GM10847 (cell line): ENCODE results near the gene DHRS13.

Experiments used
- POLR2A ChIP-seq: IDR thresholded peaks from 2 replicates; pipeline ENCODE4 v1.6.1; 2011; ENCODE audit not compliant: insufficient read length; ENCODE audit errors: extremely low read depth

The DHRS13 gene

GRCh38 chr17:28912281-28912937, 9.5 kb upstream of the DHRS13 start:
- no peak for TF ChIP-seq POLR2A

- no peak for TF ChIP-seq POLR2A
These were observed 8.6 kb upstream of the DHRS13 start for GRCh38 chr17:28911411-28912045.

GRCh38 chr17:28910534-28910933, 7.7 kb upstream of the DHRS13 start:
- TF ChIP-seq POLR2A, result no peak

GRCh38 chr17:28908640-28909167, 5.8 kb upstream of the DHRS13 start:
- no peak for TF ChIP-seq POLR2A

- no peak for TF ChIP-seq POLR2A
These were observed 5.0 kb upstream of the DHRS13 start for GRCh38 chr17:28907709-28908475.

- TF ChIP-seq POLR2A, result no peak
These were observed 4.0 kb upstream of the DHRS13 start for GRCh38 chr17:28906706-28907438.

GRCh38 chr17:28906276-28906675, 3.4 kb upstream of the DHRS13 start:
- TF ChIP-seq POLR2A, result no peak

GRCh38 chr17:28904800-28905199, 1.9 kb upstream of the DHRS13 start:
- TF ChIP-seq POLR2A, result no peak

- TF ChIP-seq POLR2A, result no peak
These were observed 737 bp downstream of the DHRS13 start for GRCh38 chr17:28901866-28902818.

GRCh38 chr17:28900986-28901726, 1.7 kb downstream of the DHRS13 start:
- no peak for TF ChIP-seq POLR2A

- no peak for TF ChIP-seq POLR2A
These were observed 3.6 kb downstream of the DHRS13 start for GRCh38 chr17:28899212-28899815.

- TF ChIP-seq POLR2A, result no peak
These were observed 4.3 kb downstream of the DHRS13 start for GRCh38 chr17:28898527-28898955.
